ENCODE data around the gene NDFIP1.

NDFIP1 gene

DNA sequence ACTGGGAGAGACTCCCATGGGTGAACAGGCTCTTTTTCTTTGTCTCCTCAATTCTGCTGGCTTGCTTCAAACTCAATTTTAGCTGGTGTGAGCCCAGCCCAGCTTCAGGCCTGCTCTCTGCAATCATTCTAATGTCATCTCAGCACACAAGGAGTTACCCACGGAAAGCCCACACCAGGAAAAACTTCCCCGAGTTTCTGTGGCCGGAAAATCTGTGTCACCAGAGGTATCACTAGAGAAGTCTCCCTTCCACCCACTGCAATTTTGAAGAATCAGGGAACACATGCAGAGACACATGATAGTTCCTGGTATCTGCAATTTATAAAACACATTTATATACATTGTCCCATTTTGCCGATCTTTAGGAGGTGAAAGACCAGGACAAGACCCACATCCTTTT lies 13.5 kb upstream of the NDFIP1 start:
- DNase-seq, result peak; percentile 55

- DNase-seq, result peak; percentile 97
Observed at GRCh38 chr5:142095651-142096330, 12.8 kb upstream of the NDFIP1 start.

GRCh38 chr5:142096382-142096781 lies 12.2 kb upstream of the NDFIP1 start:
- DNase-seq, result no peak

DNA sequence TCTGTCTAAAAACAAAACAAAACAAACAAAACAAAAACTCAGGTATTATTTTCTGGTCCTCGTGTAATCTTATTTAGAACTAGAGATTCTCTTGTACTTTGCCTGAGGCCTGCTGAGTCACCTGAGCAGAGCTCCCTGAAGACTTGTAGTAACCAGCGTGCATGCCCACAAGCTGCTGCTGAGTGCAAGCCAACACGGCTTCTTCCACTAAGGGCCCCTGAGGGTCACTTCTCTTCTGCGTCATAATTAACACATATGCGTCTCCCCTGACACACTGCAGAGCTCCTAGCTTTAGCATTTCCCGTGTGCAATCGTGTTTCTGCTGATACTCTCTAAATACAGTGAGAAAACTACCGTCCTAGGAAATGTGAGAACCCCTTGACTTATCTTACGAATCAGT lies 10.9 kb upstream of the NDFIP1 start:
- DNase-seq, result no peak

DNA sequence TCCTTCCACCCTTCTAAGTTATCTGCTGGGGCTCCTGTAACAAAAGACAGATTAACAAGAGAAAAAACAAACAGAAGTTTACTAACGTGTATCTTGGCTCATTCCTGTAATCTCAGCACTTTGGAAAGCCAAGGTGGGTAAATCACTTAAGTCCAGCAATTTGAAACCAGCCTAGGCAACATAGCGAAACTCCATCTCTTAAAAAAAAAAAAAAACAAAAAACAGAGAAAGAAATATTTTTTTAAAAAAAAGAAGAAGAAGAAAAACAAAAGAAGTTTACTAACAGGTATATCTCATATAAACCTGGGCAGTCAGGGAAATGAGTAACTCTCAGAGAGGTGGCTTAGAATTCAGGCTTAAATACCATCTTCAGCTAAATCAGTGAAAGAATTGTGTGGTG lies 10.3 kb upstream of the NDFIP1 start:
- DNase-seq, result no peak

- DNase-seq, result no peak
Observed at GRCh38 chr5:142098931-142099330, 9.6 kb upstream of the NDFIP1 start.

DNA sequence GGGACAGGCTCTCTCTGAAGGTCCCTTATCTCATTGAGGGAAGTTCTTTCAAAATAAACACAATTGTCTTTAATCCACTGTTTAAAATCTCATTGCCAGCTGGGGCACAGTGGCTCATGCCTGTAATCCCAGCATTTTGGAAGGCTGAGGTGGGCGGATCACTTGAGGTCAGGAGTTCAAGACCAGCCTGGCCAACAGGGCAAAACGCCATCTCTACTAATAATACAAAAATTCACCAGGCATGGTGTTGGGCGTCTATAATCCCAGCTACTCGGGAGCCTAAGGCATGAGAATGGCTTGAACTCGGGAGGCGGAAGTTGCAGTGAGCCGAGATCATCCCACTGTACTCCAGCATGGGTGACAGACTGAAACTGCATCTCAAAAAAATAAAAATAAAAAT lies 8.3 kb upstream of the NDFIP1 start:
- no peak for DNase-seq

GRCh38 chr5:142102980-142103740 lies 5.4 kb upstream of the NDFIP1 start:
- no peak for DNase-seq

DNA sequence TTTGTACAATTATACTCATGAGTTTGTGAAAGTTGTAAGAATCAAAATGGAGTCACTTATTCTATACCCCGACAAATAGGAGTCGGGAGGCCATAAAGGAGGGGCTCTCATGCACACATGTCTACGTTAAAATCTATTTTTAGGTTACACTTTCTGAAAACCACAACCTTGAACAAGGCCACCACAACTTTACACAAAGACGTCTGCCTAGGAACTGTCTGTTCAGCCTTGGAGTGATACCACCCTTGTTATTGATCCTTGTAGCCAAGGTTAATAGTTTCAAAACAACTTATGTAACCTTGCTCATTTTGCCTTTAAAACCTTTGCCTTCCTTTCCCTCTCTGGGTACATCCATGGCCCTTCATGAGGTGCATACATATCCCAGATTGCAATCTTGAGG lies 4.1 kb upstream of the NDFIP1 start:
- DNase-seq, result peak; percentile 20

DNA sequence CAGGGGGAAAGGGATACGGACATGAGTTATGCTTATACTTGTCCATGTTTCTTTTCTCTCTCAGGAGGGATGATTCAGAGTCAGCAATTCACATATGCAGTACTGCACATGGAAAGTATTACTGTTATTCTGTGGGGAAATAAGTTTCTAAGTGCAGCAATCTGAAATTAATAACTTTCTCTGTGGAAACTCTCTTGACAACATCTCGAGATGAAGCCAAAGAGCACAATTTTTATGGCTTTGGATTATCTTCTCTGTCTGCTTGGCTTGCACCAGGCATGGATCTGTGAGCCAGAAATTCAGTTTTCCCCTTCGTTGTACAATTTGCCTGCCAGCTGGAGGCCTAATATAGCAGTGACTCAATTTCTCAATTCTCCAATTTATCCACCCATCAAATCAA lies 2.5 kb upstream of the NDFIP1 start:
- DNase-seq, result no peak

DNA sequence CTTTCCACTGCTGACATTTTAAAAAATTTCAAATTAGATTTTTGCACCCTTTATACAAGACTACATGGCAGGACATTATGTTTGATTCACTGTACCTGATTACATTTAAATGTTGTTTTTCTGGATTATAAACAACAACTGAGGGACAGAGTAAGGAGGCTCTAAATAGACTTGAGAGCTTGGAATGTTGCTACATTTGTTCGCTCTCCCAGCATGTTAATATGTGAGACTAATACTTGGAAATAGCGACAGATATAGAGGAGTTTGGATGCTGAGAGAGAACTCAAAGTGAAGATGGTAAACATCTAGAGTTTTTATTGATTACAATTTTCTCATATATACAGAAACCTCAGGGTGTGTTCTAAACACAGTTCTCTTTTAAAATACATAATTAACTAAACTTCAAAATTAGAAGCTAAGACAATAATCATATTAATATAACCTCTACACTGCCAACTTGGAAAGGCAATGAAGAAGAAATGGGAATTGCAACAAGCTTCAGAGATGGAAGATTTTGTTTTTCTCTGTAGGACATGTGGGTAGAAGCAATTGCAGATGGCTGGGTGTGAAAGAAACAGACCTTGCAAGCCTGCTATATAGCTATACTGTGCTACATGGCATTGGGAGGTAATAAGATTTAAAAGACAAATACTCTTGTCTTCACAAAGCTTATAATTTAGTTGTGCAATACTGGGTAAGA lies 1.4 kb upstream of the NDFIP1 start:
- DNase-seq, result no peak

GRCh38 chr5:142107736-142108431 lies 695 bp upstream of the NDFIP1 start:
- DNase-seq, result no peak

DNA sequence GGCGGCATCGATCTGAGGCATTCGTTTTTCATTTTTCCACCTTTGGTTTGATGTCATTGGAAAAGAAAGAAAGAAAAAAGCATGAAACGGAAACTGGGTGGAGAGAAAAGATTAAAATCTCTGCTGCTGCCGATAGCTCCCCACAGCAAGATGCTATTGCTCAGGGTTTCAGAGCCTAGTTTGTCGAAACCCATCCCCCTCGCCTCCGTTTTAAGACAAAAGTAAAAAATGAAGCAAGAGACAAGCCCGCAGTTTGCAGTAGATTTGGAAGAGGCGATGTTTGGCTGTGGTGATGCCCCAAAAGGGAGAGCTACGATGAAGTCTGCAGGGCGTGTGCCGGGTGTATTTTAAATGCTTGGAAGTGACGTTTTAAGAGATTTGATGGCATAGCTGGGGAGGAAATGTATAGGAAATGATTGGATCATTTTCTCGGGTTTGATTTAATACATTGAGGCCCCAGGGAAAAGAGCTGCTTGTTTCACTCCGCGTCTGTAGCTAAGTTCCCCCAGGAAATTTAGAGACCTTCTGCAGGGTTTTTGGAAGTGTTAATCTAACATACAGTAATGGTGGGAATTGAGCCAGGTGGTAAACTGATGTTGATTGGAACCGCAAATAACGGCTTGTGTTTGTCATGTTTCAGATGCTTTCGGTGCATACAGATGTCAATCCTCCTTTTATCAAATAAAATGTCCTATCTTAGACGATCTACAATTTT lies 909 bp downstream of the NDFIP1 start:
- DNase-seq, result peak; percentile 71

DNA sequence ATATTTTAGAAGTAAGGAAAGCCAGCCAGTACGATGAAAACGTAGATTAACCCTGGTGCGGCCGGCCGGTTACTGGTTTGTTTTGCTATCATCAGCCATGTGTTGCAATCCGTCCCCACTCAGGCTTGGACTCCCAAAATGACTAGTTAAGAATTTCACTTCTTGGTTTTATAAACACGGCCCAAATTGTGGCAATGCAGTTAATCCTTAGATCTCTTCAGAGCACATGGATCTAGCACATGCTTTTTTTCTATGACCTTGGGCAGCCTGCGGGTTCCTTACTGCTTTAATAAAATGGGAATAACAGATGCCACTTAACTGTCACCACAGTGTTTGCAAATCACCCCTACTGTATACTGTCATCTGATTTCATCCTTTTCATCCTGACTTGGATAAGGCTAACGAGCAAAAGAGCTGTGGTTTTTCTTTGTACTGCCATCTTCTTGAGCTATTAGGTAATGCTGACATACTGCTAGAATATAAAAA lies 1.5 kb downstream of the NDFIP1 start:
- peak; percentile 75 for DNase-seq

- no peak for DNase-seq
Observed at GRCh38 chr5:142110988-142111687, 2.6 kb downstream of the NDFIP1 start.

GRCh38 chr5:142114687-142115086 lies 6.1 kb downstream of the NDFIP1 start:
- no peak for DNase-seq

GRCh38 chr5:142115937-142116614 lies 7.5 kb downstream of the NDFIP1 start:
- DNase-seq, result no peak

- no peak for DNase-seq
Observed at GRCh38 chr5:142117579-142118151, 9.1 kb downstream of the NDFIP1 start.

DNA sequence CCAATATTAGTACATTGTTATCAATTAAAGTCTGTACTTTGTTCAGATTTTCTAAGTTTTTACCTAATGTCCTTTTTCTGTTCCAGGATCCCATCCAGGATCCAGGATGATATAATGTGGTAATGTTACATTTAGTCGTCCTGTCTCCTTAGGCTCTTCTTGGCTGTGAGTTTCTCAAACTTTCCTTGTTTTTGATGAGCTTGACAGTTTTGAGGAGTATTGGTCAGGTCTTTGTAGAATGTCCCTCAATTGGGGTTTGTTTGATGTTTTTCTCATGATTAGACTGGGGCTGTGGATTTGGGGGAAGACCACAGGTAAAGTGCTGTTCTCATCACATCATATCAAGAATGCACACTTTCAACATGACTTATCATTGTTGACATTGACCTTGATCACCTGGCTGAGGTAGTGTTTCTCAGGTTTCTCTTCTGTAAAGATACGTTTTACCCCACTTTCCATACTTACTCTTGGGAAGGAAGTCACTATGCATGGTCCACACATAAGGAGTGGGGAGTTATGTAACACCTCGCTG lies 9.6 kb downstream of the NDFIP1 start:
- DNase-seq, result peak; percentile 45

DNA sequence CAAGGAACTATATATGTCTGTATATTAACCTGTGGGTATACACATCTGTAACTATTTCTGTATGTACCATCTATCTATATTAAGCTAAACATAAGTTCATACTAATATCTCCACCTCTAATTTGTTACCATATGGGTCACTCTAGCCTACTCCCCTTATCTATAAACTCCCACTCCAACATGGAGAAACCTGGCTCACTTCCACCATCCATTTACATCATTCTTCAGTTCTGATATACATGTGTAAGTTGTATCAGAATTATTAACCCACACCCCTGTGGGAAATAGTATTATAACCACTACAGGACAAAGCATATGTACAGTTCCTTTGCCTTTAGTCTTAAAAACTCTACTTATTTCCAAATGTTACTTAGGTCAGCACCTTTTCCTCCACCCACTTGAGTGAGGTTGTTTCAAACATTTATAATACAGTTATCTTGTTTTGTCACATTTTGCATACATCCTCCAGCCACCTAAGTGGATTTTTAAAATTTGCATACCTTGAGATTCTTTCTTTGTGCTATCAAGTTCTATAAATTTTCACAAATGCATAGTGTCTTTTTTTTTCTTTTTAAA lies 10.6 kb downstream of the NDFIP1 start:
- DNase-seq, result no peak

All from activated CD4-positive, alpha-beta T cell treated with anti-CD3 and anti-CD28 coated beads, Interleukin-2, amount 50 U/mL, for 16 hours (primary cell).